Stromal cell of bone marrow (primary cell): ENCODE results near the gene PADI4.

Experiments
- DNase-seq: peaks from one replicate; pipeline ENCODE4 v3.0.0-alpha.2; 2012; ENCODE audit warnings: low read depth

Gene PADI4

DNA sequence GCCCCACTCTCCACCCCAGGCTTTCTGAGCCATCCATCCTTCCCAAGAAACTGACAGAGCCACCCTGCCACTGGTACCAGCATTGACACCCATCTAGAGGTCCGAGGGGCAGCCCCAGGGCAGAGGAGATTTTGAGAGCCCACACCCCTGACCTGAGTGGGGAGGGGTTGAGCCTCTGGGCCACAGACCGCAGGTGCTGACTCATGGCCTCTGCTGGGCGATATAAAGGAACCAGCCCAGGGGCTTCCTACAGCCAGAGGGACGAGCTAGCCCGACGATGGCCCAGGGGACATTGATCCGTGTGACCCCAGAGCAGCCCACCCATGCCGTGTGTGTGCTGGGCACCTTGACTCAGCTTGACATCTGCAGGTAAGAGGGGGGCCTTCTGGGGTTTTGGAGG is at the start of gene PADI4:
Gene PADI4, plus strand, starts transcription at position 252 of the 400 bp plus-strand sequence. Its CDS starts 26 bp downstream, at position 278.
- no peak for DNase-seq

DNA sequence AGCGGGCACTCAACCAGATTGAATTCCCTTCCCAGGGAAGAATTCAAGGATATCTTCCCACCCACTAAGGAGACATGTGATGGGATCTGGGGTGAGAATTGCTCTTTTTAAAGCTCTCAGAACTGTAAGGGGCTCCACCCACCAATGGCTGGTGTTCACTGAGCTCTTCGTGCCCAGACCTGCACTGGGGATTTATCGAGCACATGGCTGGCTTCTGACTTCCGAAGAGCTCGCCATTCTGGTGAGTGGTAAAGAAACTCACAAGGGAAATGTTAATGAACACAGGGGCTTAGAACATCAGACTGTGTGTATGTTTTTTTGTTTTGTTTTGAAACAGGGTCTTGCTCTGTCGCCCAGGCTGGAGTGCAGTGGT is 49.3 kb upstream of the PADI4 start:
- no peak for DNase-seq

DNA sequence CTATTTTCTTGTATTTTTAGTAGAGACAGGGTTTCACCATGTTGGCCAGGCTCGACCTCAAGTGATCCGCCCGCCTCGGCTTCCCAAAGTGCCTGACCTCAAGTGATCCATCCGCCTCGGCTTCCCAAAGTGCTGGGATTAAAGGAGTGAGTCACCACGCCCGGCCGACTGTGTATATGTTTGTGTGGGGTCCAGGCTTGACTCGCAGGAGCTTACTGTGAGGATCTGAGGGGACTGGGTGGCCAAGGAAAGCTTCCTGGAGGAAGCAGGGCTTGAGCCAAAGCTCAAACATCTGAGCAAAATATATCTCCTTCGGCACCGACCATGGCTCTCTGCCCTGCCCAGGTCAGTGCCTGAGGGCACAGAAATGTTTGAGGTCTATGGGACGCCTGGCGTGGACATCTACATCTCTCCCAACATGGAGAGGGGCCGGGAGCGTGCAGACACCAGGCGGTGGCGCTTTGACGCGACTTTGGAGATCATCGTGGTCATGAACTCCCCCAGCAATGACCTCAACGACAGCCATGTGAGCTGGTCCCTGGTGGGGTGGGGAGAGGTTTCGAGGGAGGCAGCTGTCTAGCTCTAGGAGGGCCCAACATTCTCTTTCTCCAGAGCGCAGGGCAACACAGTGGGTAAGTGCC is 48.6 kb upstream of the PADI4 start:
- no peak for DNase-seq

- DNase-seq = no peak
Measured at GRCh38 chr1:17260264-17260663, 47.7 kb upstream of the PADI4 start.

- DNase-seq = no peak
Measured at GRCh38 chr1:17260738-17261137, 47.3 kb upstream of the PADI4 start.

DNA sequence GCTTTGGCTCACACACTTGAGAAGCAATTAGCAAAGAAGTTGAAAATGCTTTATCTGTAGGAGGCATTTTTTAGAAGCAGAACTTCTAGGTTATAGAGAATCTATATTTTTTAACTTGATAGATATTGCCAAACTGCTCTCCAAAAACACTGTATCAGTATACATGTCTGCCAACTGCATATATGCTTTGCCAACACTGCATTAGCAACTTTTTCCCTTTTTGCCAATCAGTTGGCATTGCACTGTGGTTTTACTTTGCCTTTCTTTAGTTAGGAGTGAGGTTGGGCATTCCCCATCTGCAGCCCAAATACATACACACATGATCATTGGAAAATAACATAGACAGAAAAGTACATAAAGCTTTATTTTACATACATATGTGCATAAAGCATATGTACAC is 44.1 kb upstream of the PADI4 start:
- no peak for DNase-seq

GRCh38 chr1:17264470-17264869 is 43.5 kb upstream of the PADI4 start:
- DNase-seq = no peak

- no peak for DNase-seq
Measured at GRCh38 chr1:17265162-17265561, 42.8 kb upstream of the PADI4 start.

DNA sequence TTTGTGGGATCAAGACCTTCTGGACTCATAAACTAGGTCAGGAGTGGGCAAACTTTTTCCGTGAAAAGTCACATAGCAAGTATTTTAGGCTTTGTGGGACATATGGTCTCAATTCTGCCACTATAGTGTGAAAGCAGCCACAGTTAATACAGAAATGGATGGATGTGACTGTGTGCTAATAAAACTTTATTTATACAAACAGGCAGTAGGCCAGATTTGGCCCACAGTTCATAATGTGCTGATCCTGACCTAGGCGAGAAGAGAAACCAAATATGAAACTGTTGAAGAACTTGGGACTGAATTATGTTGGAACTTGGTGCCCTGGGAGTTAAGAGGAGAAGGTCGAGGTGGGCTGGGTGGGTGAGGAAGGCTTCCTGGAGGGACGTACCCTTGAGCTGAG is 42.0 kb upstream of the PADI4 start:
- no peak for DNase-seq

DNA sequence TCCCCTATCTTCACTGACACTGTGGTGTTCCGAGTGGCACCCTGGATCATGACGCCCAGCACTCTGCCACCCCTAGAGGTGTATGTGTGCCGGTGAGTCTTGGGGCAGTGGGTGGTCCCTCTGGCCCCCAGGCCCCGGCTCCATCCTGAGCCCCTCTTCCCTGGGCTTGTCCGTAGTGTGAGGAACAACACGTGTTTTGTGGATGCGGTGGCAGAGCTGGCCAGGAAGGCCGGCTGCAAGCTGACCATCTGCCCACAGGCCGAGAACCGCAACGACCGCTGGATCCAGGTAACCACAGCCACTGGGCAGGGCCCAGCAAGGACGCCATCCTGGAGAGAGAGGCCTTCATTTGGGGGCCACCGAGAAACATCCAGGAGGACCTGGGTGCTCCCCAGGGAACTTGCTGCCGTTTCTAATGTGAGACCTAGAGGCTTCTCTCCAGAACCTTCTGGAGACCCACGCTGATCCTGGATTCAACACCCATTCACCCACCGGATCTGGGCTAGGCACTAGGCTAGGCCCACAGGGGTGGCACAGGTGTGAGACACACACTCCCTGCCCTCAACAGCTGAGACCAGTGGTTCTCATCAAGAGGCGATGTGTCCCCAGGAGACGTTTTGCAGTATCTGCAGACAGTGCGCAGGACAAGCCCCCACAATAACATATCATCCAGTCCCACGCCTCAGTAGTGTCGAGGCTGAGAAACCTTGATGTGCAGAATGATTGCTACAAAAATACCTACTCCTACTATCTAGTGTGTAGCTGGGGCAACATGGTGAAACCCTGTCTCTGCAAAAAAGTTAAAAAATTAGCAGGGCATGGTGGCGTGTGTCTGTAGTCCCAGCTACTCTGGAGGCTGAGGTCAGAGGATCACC is 36.9 kb upstream of the PADI4 start:
- DNase-seq = no peak

GRCh38 chr1:17272066-17272465 is 35.9 kb upstream of the PADI4 start:
- DNase-seq = no peak

DNA sequence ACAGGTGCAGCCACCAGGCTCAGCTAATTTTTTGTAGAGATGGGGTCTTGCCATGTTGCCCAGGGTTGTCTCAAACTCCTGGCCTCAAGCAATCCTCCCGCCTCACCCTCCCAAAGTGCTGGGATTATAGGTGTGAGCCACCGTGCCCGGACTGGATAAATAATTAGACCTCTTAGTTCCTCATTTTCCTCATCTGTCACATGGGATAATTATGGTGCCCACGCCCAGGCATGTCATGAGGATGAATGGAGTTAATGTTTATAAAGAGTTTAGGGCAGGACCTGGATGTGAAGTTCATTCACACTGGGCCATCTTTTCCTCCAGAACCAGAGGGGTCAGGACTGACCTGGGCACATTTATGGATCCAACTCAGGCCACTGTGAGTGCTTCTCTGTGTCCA is 35.4 kb upstream of the PADI4 start:
- DNase-seq = no peak

DNA sequence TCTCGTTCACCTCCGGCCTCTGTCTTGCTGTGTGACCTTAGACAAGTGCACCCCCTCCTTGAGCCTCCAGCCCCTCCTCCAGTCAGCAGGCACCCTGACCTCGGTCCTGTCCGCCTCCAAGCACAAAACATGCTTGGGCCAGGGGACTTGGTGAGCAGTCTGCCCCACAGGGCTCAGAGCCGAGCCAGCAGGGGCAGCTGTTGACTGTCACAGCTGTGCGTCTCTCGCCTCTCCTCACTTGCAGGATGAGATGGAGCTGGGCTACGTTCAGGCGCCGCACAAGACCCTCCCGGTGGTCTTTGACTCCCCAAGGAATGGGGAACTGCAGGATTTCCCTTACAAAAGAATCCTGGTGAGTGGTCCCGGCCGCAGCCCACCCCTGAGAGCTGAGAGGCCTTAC is 34.9 kb upstream of the PADI4 start:
- no peak for DNase-seq

DNA sequence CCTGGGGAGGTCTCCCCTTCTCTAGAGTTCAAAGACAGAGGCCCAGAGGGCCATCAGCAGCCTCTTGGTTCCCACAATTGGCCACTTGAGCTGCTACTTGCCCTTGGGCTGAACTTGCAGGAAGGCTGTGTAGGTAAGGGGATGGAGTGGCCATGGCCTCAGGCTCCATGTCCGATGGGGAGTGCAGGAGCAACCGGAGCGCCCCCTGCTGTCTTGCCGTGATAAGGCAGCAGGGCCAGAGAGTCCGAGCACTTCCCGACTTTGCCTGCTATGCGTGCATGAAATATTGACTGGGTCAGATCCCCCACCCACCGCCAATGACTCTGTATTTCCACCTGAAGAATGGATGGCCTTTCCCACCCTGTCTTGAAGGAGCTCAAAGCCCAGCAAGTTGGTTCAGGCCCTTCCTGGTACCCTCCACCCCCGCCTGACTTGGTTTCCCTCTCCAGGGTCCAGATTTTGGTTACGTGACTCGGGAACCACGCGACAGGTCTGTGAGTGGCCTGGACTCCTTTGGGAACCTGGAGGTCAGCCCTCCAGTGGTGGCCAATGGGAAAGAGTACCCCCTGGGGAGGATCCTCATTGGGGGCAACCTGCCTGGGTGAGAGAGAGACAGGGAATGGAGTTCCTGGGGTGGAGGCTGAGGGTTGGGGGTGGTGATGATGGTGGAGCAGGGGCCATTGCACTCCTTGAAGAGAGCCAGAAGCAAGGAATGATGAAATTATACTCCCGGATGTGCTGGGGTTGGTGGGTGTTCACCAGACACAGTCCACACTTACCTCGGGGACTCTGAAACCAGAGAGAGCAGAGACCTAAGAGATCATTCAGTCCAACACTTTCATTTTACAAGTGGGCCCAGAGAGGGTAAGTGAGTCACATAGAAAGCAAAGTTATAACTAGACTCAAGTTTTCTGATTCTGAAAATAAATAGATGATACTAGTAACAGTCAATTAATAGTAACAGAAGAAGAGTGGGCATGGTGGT is 33.5 kb upstream of the PADI4 start:
- no peak for DNase-seq

GRCh38 chr1:17276568-17276967 is 31.4 kb upstream of the PADI4 start:
- DNase-seq = no peak

GRCh38 chr1:17277511-17278159 is 30.4 kb upstream of the PADI4 start:
- DNase-seq = no peak

GRCh38 chr1:17278996-17279830 is 28.8 kb upstream of the PADI4 start:
- no peak for DNase-seq

DNA sequence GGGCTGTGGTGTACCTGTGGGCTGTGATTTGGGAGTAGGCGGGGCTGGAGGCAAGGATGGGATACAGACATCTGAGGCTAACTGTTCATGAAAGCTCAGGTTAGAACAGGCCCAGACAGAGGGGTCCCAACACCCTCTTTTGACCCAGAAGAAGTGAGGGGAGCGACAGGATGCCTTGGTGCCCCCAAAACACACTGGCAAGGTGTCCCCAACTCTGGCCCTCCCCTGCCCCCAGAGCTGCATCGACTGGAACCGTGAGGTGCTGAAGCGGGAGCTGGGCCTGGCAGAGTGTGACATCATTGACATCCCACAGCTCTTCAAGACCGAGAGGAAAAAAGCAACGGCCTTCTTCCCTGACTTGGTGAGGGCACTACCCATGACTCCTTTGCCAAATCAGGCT is 27.6 kb upstream of the PADI4 start:
- DNase-seq = no peak

GRCh38 chr1:17280894-17281293 is 27.1 kb upstream of the PADI4 start:
- no peak for DNase-seq

DNA sequence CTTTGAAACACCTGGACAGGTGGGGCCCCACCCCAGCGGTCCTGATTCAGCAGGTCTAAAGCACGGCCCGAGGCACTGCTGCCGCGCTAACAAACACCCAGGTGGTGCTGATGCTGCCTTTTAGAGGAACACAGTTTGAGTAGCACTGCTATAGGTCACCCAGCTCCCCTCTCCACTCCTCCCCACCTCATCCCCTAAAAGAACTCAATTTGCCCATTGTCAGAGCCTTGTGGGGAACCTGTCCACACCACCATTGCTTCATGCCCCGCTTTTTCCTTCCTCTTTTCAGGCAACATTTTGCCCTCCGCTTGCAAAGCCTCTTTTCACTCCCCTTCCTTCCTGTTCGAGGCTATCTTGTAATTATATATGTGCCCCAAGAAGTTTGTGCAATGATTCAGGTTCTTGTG is 26.2 kb upstream of the PADI4 start:
- no peak for DNase-seq

DNA sequence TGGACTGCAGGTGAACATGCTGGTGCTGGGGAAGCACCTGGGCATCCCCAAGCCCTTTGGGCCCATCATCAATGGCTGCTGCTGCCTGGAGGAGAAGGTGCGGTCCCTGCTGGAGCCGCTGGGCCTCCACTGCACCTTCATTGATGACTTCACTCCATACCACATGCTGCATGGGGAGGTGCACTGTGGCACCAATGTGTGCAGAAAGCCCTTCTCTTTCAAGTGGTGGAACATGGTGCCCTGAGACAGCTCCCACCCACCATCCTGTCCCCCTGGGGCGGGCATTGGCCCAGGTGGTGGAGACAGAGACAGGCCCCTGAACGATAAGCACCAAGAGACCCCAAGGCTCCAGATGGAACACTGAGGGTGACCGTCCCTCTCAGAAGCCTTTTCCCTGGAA is 25.2 kb upstream of the PADI4 start:
- no peak for DNase-seq
